Erythroblast (primary cell): ENCODE data around the gene CUX1.
A peak's percentile ranks its signal among the peaks of the same experiment; 100 is the strongest.

Experiments
- DNase-seq, 2 experiments: peaks; one replicate each; lab custom pipeline; 2025; lab: John Stamatoyannopoulos, UW
- GATA1 ChIP-seq: IDR thresholded peaks from 2 replicates; pipeline ENCODE4 v1.6.1; 2011; ENCODE audit warnings: low read depth, mild to moderate bottlenecking, control low read depth, low read length, moderate library complexity
- POLR2A ChIP-seq: IDR thresholded peaks from 2 replicates; pipeline ENCODE4 v1.6.1; 2011; ENCODE audit warnings: mild to moderate bottlenecking, low read length

CUX1 gene

GRCh38 chr7:101940830-101941229 is 123.4 kb downstream of the CUX1 start:
- no peak for DNase-seq
- TF ChIP-seq GATA1 (no peak), POLR2A (no peak)

DNA sequence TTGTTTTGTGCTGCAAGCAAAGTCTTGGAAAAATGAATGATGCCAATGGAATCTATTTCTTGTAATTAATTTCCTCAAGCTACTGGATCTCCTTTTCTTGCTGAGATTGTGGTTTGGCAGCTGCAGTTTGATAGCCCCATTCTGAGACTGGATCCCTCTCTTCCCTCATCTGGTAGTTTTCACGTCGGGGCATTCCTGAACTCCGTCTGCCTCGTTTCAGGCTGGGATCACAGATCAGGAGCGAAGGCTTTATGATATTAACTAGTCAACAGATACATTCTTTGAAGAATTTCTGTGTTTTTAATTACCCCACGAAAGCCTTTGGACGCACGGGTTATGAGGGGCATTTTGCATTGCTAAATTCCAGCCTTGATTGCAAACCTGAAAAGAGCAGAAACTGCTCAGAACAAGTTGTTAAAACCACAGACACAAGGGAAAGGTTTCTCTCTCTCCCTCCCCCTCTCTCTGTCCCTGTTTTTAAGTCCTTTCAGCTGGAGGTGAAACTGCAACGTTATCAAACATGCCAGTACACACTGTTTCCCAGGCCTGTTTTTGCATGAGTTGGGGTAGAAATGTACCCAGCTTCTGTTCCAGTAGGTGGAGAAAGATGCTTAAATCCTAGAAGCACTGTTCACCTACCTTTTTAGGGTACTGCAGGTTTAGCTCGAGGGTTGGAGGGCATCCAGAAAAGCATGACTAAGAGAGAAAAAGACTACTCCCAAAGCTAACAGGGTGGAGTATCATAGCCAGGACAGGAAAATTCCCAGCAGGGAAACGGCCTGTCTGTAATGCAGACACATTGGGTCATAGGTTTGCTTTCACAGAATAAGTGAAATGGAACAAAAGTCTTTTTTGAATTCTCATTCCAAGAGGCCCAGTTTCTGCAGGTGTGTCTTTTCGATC is 124.3 kb downstream of the CUX1 start:
- DNase-seq = peak; percentile 14 to 50
- no peak for TF ChIP-seq POLR2A
- no peak for TF ChIP-seq GATA1

GRCh38 chr7:101942603-101943210 is 125.3 kb downstream of the CUX1 start:
- DNase-seq = no peak
- TF ChIP-seq GATA1 (no peak), POLR2A (no peak)

- no peak for TF ChIP-seq POLR2A
- no peak for TF ChIP-seq GATA1
- no peak for DNase-seq
These were observed 125.9 kb downstream of the CUX1 start for GRCh38 chr7:101943306-101943705.

- TF ChIP-seq POLR2A (no peak), GATA1 (no peak)
- no peak for DNase-seq
These were observed 126.6 kb downstream of the CUX1 start for GRCh38 chr7:101943889-101944600.

- no peak for DNase-seq
- TF ChIP-seq GATA1 (no peak), POLR2A (no peak)
These were observed 127.2 kb downstream of the CUX1 start for GRCh38 chr7:101944611-101945010.

GRCh38 chr7:101945034-101945758 is 127.8 kb downstream of the CUX1 start:
- no peak for DNase-seq
- TF ChIP-seq GATA1 (no peak), POLR2A (no peak)

DNA sequence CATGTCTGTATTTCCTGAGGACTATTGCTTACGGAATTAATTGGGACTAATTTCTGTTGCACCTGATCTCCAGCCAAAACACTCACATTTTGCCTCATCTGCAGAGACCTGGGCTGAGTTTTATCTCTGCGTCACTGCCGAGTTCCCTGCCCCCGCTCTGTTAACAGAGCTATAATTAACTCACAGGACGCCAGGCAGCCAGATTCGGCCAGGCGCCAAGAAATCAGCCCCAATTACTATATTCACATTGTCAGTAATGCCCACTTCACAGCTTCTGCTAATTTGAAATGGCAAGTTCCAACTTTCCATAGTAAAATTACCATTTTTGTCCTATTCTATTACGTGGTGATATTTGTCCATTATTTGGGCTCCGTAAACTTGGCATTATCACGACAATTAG is 130.5 kb downstream of the CUX1 start:
- TF ChIP-seq POLR2A (no peak), GATA1 (no peak)
- no peak for DNase-seq

DNA sequence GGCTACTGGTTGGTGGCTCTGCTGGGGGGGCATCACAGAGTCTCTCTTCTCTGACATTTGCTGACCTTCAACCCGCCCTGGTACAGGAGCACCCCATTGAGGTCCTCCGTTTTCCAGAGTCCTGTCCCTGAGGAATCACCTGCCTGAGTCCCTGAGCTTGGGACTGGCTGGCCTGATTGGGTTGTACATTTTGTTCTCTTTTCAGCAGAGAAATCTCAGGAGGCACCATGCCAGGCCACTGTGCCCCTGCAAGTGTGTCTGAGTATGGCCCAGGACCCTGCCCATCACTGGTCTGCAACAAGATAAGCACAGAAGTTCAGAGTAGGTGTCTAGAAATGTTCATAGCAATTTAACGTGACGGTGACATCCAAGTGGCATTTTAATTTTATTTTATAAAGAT is 131.2 kb downstream of the CUX1 start:
- DNase-seq = no peak
- TF ChIP-seq POLR2A (no peak), GATA1 (no peak)

- TF ChIP-seq GATA1 (no peak), POLR2A (no peak)
- DNase-seq = no peak
These were observed 133.2 kb downstream of the CUX1 start for GRCh38 chr7:101950450-101951119.

- DNase-seq = peak in 1 of 2 experiments; percentile 20
- TF ChIP-seq GATA1 = no peak
- TF ChIP-seq POLR2A = no peak
These were observed 134.3 kb downstream of the CUX1 start for GRCh38 chr7:101951757-101952156.

GRCh38 chr7:101952355-101953247 is 135.2 kb downstream of the CUX1 start:
- no peak for DNase-seq
- TF ChIP-seq GATA1 (no peak), POLR2A (no peak)
